ENCODE results near the gene INTS3. TPM values are rescaled to one million over a fixed set of nuclear protein-coding genes. Genes with fewer than 3 reads are reported as not detected.

The INTS3 gene
- total RNA-seq, 1 experiment from 2014 or later, result 66.8 TPM

DNA sequence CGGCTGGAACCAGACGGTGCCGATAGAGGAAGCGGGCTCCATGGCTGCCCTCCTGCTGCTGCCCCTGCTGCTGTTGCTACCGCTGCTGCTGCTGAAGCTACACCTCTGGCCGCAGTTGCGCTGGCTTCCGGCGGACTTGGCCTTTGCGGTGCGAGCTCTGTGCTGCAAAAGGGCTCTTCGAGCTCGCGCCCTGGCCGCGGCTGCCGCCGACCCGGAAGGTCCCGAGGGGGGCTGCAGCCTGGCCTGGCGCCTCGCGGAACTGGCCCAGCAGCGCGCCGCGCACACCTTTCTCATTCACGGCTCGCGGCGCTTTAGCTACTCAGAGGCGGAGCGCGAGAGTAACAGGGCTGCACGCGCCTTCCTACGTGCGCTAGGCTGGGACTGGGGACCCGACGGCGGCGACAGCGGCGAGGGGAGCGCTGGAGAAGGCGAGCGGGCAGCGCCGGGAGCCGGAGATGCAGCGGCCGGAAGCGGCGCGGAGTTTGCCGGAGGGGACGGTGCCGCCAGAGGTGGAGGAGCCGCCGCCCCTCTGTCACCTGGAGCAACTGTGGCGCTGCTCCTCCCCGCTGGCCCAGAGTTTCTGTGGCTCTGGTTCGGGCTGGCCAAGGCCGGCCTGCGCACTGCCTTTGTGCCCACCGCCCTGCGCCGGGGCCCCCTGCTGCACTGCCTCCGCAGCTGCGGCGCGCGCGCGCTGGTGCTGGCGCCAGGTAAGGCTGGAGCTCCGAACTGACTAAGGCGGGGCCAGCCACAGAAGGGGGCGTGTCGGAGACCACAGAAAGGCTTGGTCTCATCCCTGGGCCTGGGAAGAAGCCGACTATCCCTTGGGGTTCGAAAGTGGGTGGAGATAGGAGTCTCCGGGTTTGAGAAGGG lies 47.8 kb downstream of the INTS3 start (continued):
- TF ChIP-seq, protein P1, sequence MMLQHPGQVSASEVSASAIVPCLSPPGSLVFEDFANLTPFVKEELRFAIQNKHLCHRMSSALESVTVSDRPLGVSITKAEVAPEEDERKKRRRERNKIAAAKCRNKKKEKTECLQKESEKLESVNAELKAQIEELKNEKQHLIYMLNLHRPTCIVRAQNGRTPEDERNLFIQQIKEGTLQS (CRISPR knock-in tag; conservative IDR thresholded peaks at IDR 0.05), result no peak
- TF ChIP-seq, protein P2, sequence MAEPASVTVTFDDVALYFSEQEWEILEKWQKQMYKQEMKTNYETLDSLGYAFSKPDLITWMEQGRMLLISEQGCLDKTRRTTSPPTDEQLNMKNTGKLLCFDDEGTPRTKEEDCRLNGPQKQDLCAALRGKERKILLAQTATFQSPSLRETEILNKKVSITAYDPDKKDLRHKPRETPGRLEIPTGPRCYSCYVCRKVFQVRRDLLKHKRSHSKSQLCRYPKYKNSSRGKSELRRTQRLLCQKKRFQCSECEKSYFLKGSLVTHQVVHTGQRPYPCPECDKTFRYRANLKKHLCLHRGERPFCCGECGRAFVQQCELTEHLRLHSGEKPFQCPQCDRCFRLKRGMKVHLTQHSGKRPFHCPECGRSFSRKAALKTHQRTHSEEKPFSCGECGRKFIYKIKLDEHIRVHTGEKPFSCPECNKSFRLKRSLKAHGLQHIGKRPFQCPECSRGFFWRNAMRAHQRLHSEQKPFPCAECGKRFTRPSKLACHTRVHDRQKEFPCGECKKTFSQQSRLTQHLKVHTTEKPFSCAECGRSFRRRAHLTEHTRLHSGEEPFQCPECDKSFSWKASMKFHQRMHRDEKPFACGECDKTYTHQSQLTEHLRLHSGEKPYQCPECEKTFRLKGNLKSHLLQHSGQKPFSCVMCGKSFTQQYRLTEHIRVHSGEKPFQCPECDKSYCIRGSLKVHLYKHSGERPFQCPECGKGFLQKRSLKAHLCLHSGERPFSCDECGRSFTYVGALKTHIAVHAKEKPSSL (CRISPR knock-in tag; conservative IDR thresholded peaks at IDR 0.05), result no peak
- TF ChIP-seq, protein P3, sequence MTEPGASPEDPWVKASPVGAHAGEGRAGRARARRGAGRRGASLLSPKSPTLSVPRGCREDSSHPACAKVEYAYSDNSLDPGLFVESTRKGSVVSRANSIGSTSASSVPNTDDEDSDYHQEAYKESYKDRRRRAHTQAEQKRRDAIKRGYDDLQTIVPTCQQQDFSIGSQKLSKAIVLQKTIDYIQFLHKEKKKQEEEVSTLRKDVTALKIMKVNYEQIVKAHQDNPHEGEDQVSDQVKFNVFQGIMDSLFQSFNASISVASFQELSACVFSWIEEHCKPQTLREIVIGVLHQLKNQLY (CRISPR knock-in tag; IDR thresholded peaks at IDR 0.05), result no peak
- TF ChIP-seq, protein P4, sequence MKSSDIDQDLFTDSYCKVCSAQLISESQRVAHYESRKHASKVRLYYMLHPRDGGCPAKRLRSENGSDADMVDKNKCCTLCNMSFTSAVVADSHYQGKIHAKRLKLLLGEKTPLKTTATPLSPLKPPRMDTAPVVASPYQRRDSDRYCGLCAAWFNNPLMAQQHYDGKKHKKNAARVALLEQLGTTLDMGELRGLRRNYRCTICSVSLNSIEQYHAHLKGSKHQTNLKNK (CRISPR knock-in tag; IDR thresholded peaks at IDR 0.05), result no peak
- TF ChIP-seq, protein P5, sequence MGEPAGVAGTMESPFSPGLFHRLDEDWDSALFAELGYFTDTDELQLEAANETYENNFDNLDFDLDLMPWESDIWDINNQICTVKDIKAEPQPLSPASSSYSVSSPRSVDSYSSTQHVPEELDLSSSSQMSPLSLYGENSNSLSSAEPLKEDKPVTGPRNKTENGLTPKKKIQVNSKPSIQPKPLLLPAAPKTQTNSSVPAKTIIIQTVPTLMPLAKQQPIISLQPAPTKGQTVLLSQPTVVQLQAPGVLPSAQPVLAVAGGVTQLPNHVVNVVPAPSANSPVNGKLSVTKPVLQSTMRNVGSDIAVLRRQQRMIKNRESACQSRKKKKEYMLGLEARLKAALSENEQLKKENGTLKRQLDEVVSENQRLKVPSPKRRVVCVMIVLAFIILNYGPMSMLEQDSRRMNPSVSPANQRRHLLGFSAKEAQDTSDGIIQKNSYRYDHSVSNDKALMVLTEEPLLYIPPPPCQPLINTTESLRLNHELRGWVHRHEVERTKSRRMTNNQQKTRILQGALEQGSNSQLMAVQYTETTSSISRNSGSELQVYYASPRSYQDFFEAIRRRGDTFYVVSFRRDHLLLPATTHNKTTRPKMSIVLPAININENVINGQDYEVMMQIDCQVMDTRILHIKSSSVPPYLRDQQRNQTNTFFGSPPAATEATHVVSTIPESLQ (CRISPR knock-in tag; IDR thresholded peaks at IDR 0.05), result no peak
- no peak for TF ChIP-seq TEAD4 (CRISPR knock-in tag; IDR thresholded peaks at IDR 0.05)
- TF ChIP-seq, protein P6, sequence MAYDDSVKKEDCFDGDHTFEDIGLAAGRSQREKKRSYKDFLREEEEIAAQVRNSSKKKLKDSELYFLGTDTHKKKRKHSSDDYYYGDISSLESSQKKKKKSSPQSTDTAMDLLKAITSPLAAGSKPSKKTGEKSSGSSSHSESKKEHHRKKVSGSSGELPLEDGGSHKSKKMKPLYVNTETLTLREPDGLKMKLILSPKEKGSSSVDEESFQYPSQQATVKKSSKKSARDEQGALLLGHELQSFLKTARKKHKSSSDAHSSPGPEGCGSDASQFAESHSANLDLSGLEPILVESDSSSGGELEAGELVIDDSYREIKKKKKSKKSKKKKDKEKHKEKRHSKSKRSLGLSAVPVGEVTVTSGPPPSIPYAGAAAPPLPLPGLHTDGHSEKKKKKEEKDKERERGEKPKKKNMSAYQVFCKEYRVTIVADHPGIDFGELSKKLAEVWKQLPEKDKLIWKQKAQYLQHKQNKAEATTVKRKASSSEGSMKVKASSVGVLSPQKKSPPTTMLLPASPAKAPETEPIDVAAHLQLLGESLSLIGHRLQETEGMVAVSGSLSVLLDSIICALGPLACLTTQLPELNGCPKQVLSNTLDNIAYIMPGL (CRISPR knock-in tag; IDR thresholded peaks at IDR 0.05), result peak; percentile 87
- TF ChIP-seq TP53 (CRISPR knock-in tag; IDR thresholded peaks at IDR 0.05), result peak; percentile 81; the same call in 1 of the 2 replicates
- TF ChIP-seq, protein P7, sequence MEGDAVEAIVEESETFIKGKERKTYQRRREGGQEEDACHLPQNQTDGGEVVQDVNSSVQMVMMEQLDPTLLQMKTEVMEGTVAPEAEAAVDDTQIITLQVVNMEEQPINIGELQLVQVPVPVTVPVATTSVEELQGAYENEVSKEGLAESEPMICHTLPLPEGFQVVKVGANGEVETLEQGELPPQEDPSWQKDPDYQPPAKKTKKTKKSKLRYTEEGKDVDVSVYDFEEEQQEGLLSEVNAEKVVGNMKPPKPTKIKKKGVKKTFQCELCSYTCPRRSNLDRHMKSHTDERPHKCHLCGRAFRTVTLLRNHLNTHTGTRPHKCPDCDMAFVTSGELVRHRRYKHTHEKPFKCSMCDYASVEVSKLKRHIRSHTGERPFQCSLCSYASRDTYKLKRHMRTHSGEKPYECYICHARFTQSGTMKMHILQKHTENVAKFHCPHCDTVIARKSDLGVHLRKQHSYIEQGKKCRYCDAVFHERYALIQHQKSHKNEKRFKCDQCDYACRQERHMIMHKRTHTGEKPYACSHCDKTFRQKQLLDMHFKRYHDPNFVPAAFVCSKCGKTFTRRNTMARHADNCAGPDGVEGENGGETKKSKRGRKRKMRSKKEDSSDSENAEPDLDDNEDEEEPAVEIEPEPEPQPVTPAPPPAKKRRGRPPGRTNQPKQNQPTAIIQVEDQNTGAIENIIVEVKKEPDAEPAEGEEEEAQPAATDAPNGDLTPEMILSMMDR (IDR thresholded peaks at IDR 0.05), result no peak
- 0 out of 2 replicates have a peak, but pooled peaks have one; percentile 34 for TF ChIP-seq SMAD3 (CRISPR knock-in tag; IDR thresholded peaks at IDR 0.05; ENCODE audit: borderline replicate concordance)
- TF ChIP-seq GRHL2 (CRISPR knock-in tag; IDR thresholded peaks at IDR 0.05; ENCODE audit: insufficient replicate concordance, severe bottlenecking), result no peak
- TF ChIP-seq, protein P8, sequence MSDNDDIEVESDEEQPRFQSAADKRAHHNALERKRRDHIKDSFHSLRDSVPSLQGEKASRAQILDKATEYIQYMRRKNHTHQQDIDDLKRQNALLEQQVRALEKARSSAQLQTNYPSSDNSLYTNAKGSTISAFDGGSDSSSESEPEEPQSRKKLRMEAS (CRISPR knock-in tag; IDR thresholded peaks at IDR 0.05), result peak; percentile 65; the same call in 1 of the 2 replicates
- TF ChIP-seq ATF1 (CRISPR knock-in tag; IDR thresholded peaks at IDR 0.05), result no peak
- TF ChIP-seq ZNF396 (CRISPR knock-in tag; IDR thresholded peaks at IDR 0.05; ENCODE audit: borderline replicate concordance), result no peak
- TF ChIP-seq ETV6 (CRISPR knock-in tag; IDR thresholded peaks at IDR 0.05), result peak; percentile 77
- TF ChIP-seq ZNF219 (CRISPR knock-in tag; IDR thresholded peaks at IDR 0.05; ENCODE audit: borderline replicate concordance), result no peak
- TF ChIP-seq ZNF121 (CRISPR knock-in tag; IDR thresholded peaks at IDR 0.05), result peak; percentile 11; the same call in 1 of the 2 replicates
- TF ChIP-seq, protein P9, sequence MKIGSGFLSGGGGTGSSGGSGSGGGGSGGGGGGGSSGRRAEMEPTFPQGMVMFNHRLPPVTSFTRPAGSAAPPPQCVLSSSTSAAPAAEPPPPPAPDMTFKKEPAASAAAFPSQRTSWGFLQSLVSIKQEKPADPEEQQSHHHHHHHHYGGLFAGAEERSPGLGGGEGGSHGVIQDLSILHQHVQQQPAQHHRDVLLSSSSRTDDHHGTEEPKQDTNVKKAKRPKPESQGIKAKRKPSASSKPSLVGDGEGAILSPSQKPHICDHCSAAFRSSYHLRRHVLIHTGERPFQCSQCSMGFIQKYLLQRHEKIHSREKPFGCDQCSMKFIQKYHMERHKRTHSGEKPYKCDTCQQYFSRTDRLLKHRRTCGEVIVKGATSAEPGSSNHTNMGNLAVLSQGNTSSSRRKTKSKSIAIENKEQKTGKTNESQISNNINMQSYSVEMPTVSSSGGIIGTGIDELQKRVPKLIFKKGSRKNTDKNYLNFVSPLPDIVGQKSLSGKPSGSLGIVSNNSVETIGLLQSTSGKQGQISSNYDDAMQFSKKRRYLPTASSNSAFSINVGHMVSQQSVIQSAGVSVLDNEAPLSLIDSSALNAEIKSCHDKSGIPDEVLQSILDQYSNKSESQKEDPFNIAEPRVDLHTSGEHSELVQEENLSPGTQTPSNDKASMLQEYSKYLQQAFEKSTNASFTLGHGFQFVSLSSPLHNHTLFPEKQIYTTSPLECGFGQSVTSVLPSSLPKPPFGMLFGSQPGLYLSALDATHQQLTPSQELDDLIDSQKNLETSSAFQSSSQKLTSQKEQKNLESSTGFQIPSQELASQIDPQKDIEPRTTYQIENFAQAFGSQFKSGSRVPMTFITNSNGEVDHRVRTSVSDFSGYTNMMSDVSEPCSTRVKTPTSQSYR (CRISPR knock-in tag; IDR thresholded peaks at IDR 0.05), result no peak
- TF ChIP-seq, protein P10, sequence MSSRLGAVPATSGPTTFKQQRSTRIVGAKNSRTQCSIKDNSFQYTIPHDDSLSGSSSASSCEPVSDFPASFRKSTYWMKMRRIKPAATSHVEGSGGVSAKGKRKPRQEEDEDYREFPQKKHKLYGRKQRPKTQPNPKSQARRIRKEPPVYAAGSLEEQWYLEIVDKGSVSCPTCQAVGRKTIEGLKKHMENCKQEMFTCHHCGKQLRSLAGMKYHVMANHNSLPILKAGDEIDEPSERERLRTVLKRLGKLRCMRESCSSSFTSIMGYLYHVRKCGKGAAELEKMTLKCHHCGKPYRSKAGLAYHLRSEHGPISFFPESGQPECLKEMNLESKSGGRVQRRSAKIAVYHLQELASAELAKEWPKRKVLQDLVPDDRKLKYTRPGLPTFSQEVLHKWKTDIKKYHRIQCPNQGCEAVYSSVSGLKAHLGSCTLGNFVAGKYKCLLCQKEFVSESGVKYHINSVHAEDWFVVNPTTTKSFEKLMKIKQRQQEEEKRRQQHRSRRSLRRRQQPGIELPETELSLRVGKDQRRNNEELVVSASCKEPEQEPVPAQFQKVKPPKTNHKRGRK (CRISPR knock-in tag; IDR thresholded peaks at IDR 0.05; ENCODE audit: borderline replicate concordance), result no peak
- TF ChIP-seq EMX1 (CRISPR knock-in tag; IDR thresholded peaks at IDR 0.05), result no peak
- TF ChIP-seq, protein P11, sequence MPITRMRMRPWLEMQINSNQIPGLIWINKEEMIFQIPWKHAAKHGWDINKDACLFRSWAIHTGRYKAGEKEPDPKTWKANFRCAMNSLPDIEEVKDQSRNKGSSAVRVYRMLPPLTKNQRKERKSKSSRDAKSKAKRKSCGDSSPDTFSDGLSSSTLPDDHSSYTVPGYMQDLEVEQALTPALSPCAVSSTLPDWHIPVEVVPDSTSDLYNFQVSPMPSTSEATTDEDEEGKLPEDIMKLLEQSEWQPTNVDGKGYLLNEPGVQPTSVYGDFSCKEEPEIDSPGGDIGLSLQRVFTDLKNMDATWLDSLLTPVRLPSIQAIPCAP (CRISPR knock-in tag; IDR thresholded peaks at IDR 0.05), result peak; percentile 77; the same call in 1 of the 2 replicates
- TF ChIP-seq SOX15 (CRISPR knock-in tag; IDR thresholded peaks at IDR 0.05), result no peak
